Activated T-cell treated with anti-CD3 and anti-CD28 coated beads, Interleukin-2, amount 50 U/mL, for 24 hours (primary cell): ENCODE results near the gene DRC7.
A peak's percentile ranks its signal among the peaks of the same experiment; 100 is the strongest.

ENCODE experiments used
- DNase-seq: peaks from one replicate; pipeline ENCODE4 v3.0.0-alpha.2; 2020
- H3K27ac Mint-ChIP-seq: 2 replicates; pipeline ENCODE4 v1.8.0; 2020; ENCODE audit warnings: mild to moderate bottlenecking, mixed read lengths
- H3K27me3 Mint-ChIP-seq: 2 replicates; pipeline ENCODE4 v1.8.0; 2020; ENCODE audit warnings: mixed read lengths
- H3K36me3 Mint-ChIP-seq: 2 replicates; pipeline ENCODE4 v1.8.0; 2020; ENCODE audit warnings: low read depth, mixed read lengths
- H3K4me1 Mint-ChIP-seq: 2 replicates; pipeline ENCODE4 v1.8.0; 2020; ENCODE audit warnings: low read depth, mixed read lengths
- H3K4me3 Mint-ChIP-seq: 2 replicates; pipeline ENCODE4 v1.8.0; 2020; ENCODE audit warnings: mild to moderate bottlenecking, moderate library complexity, mixed read lengths
- H3K9me3 Mint-ChIP-seq: 2 replicates; pipeline ENCODE4 v1.8.0; 2020; ENCODE audit warnings: mixed read lengths

Gene DRC7

DNA sequence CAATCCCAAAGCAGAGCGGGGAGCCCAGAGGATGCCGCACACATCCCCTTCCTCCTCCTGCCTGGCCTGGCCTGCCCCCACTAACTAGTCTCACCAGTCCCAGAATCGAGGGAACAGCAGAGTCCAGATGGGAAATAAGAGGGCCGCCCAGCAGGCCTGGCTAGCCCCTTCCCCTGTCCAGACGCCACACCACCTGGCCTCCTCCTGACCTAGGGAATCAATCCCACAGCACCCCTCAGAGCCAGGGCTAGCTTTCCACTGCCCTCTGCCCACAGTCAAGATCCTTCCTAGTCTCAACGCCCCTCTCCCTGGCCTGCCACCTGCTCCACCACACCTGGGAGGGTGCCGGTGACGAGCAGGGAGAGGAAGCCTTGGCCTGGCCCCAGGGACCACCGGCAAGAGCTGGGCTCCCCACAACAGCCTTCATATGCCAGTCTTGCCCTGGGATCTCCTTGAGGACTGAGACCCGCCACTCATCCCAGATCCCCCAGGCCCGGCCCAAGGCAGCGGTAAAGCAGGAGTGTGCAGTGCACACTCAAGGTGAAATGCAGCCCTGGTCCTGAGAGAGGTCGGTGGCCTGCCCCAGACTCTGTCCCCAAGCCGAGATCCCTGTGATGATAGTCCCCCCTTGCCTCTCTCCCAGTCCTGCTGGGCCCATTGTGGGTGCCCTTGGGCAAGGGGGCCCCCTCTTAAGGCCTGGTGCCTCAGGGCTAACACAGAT is 68.8 kb downstream of the DRC7 start:
- Mint-ChIP-seq H3K4me3 (no peak overlapping the region), H3K27ac (no peak overlapping the region), H3K4me1 (peaks cover 2% of the 10 kb centered on the region)

DNA sequence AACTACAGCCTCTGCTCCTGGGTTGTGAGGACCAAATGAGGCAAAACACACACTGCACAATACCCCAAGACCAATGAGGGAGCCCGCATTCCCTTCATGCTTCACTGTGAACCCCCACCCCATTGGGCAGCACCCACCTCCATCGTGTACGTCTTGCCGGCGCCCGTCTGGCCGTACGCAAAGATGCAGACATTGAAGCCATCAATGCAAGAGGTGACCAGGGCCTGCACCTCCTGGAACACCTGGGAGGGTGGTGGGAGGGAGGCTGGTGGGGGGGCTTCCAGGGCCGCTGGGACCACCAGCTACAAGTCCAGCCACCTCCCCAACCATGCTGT is 69.4 kb downstream of the DRC7 start:
- no peak overlapping the region for H3K4me3 Mint-ChIP-seq
- H3K27me3 Mint-ChIP-seq, result no peaks in the 10 kb centered on the region
- H3K36me3 Mint-ChIP-seq, result no peaks in the 10 kb centered on the region
- no peak overlapping the region for H3K27ac Mint-ChIP-seq
- no peaks in the 10 kb centered on the region for H3K9me3 Mint-ChIP-seq
- DNase-seq, result no peak
- H3K4me1 Mint-ChIP-seq, result no peaks in the 10 kb centered on the region

More for the DNA sequence above, 68.8 kb downstream of the DRC7 start:
- H3K9me3 Mint-ChIP-seq, result no peaks in the 10 kb centered on the region
- no peaks in the 10 kb centered on the region for H3K27me3 Mint-ChIP-seq
- DNase-seq, result no peak
- peaks cover 4% of the 10 kb centered on the region for H3K36me3 Mint-ChIP-seq

DNA sequence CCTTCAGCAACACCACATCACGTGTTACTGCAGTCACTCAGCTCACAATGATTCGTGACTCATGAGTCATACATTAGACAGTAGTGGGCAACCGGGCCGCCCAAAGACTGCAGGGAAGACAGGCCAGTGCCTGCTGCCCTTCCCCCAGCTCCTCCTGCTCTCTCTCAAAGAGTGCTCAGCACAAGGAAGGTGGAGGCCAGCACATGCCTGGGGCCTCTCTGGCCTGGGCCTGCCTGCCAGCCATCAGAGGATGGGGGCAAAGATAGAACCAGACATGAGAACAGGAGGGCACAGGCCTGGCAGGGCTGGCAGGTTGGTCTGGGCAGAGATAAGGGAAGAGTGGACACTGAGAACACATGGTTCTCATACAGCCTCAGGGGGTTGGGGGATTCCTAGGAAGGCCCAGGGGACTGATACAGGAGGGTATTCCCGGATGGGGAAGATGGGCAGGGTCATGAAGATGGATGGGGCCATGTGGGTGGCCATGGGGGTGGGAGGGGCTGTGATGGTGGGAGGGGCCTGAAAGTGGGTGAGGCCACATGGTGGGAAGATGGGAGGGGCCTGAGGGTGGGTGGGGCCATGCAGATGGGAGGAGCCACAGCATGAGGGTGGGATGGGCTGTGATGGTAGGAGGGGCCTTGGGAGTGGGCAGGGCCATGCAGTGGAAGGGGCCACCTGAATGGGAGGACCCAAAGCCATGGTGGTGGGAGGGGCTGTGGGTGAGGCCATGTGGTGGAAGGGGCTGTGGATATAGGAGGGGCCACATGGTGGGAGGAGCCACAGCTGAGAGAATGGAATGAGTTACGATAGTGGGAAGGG is 69.9 kb downstream of the DRC7 start:
- Mint-ChIP-seq H3K4me3 (no peak overlapping the region), H3K27ac (peak overlapping the region; percentile 10), H3K9me3 (no peaks in the 10 kb centered on the region), H3K4me1 (no peaks in the 10 kb centered on the region), H3K36me3 (no peaks in the 10 kb centered on the region), H3K27me3 (no peaks in the 10 kb centered on the region)
- peak; percentile 49 for DNase-seq

DNA sequence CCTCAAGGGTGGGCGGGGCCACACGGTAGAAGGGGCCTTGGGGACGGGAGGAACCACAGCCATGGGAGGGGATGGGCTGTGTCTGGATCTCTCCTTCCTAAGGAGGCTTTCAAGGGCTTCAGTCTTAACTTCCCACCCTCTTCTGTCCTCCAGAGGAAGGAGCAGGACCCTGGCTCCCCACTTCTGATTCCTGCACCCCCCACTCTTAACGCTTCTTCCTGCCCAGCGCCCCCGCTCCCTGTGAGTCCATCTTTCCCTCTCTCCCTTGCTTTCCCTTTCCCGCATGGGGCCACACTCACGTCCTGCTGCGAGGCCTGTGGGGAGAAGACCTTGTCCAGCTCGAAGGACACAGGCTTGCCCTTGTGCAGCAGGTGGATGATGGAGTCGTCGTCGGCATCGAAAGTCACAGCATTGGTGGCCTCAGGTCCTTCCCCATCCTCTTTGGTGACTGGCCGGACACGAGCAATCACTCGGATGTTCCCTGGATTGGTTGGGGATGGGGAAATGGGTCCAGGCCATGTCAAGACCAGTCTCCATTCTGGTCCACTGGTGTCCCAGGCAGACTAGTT is 70.6 kb downstream of the DRC7 start:
- Mint-ChIP-seq H3K4me3 (no peak overlapping the region), H3K36me3 (no peaks in the 10 kb centered on the region), H3K27me3 (no peaks in the 10 kb centered on the region), H3K4me1 (no peaks in the 10 kb centered on the region), H3K9me3 (no peaks in the 10 kb centered on the region), H3K27ac (no peak overlapping the region)
- DNase-seq, result no peak

DNA sequence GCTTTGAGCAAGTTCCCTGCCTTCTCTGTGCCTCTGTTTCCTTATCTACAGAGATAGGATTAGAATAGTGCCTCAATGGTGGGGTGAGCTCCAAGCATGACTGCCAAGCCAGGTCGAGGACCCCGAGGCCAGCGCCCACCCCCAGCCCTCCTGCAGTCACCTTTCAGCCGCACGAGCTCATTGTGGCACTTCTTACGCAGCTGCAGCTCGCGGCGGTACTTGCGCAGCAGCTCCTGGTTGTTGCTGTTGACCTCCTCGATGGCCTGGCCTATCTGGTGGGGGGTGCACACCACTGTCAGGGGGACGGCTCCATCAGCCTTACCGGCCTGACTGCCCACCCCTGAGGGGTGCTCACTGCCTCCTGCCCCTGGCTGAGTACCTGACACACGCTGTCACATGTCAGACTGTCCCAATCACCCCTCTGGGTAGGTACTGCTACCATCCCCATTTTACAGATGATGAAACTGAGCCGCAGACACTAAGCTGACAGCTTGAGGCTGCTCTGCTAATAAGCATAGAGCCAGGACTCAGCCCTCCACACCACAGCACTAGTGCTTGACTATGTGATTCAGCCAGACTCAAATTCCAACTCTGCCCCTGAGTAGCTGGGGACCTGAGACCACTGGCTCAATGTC is 72.2 kb downstream of the DRC7 start:
- H3K27ac Mint-ChIP-seq, result no peak overlapping the region

DNA sequence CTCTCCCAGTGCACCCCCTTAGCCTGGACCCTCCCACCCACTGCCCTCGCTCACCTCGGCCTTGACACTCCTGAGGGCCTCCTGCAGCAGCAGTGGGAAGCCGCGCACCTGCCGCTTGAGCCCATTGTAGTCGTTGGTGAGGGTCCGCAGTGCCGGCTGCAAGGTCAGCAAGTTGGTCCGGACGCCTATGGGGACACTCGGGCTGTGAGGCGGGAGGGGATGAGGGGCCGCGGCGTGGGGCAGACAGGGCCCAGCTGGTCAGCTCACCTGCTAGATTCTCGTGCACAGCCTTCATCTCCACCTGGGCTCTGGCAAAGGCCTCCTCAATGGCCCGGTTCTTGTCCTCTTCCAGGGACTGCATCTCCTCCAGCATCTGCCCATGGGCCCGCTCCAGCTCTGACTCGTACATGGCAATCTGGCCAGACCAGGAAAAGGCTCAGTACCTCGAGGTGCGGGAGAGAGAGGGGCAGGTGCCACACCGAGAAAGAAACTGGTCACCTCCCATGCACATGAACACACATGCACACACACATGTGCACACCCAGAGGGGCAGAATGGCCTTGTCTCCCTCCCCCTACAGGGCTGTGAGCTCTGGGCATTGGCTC is 75.0 kb downstream of the DRC7 start:
- no peaks in the 10 kb centered on the region for H3K4me1 Mint-ChIP-seq
- DNase-seq, result no peak
- H3K4me3 Mint-ChIP-seq, result no peak overlapping the region

More for the DNA sequence above, 72.2 kb downstream of the DRC7 start:
- Mint-ChIP-seq H3K4me3 (no peak overlapping the region), H3K9me3 (no peaks in the 10 kb centered on the region), H3K4me1 (no peaks in the 10 kb centered on the region), H3K27me3 (no peaks in the 10 kb centered on the region), H3K36me3 (no peaks in the 10 kb centered on the region)
- no peak for DNase-seq

DNA sequence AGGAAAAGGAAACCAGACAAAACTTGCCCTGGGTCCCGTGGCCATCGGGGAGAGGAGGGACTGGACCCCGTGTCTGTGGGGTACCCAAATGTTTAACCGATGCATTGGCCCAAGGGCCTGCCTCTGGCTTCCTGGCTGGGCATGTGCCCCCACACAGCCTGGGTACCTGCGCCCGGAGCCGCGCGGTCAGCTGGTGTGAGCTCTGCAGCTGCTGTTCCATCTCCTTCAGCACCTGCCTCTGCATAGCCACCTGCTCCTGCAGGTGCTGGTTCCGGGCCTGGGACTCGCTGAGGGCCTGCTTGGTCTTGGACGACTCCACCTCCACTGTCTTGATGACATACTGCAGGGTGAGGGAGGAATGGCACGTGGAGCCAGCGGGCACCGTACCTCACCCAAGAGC is 75.8 kb downstream of the DRC7 start:
- Mint-ChIP-seq H3K27ac (no peak overlapping the region), H3K36me3 (no peaks in the 10 kb centered on the region), H3K4me3 (no peak overlapping the region), H3K4me1 (no peaks in the 10 kb centered on the region), H3K27me3 (no peaks in the 10 kb centered on the region), H3K9me3 (no peaks in the 10 kb centered on the region)
- DNase-seq, result no peak

More for the DNA sequence above, 75.0 kb downstream of the DRC7 start:
- Mint-ChIP-seq H3K9me3 (no peaks in the 10 kb centered on the region), H3K27ac (no peak overlapping the region), H3K27me3 (no peaks in the 10 kb centered on the region), H3K36me3 (no peaks in the 10 kb centered on the region)

DNA sequence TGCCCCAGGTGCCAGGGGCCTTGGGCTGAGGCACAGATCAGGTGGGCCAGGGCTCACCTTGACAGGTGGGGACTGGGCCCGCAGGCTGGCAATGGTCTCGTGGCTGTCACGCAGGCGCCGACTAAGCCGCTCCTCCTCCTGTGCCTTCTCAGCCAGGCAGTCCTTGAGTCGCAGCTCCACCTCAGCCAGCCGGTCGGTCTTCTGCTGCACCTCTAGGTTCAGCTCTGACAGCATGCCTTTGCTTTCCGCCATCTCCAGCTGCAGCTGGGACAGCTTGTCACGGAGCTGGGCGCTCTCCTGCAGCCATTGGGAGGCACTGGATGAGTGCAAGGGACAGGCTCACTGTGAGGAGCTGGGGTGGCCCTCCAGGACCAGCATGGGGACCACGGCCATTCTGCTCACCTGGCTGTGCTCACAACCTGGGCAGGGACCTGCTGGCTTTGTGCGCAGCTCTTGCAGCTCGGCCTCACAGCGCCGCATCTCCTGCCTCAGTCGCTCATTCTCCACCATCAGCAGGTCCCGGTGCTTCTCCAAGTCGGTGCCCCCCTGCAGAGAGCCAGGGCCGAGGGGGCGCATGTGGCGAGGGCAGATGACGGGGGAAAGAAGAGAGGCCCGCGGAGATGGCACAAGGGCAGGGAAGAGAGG is 76.7 kb downstream of the DRC7 start:
- no peak overlapping the region for H3K4me3 Mint-ChIP-seq
- no peaks in the 10 kb centered on the region for H3K36me3 Mint-ChIP-seq
- H3K27me3 Mint-ChIP-seq, result no peaks in the 10 kb centered on the region
- no peaks in the 10 kb centered on the region for H3K9me3 Mint-ChIP-seq
- H3K4me1 Mint-ChIP-seq, result no peaks in the 10 kb centered on the region
- H3K27ac Mint-ChIP-seq, result no peak overlapping the region
- no peak for DNase-seq

DNA sequence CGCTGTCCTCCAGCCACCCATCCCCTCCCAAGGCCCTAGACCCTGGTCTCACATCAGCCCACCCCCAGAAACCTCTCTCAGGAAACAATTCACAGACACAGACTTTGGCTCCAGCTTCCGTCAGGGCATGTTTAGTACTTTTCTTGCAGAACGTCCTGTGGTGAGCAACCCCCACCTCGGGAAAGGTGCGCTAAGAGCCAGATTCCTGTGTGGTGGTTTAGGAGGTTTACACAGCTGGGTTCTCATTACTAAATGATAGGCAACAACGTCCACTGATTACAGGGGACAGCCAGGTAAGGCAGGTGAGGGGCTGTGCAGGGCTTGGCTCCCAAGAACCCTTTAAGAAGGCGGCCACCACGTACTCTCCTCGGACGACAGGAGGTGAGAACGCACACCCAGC is 78.4 kb downstream of the DRC7 start:
- Mint-ChIP-seq H3K27me3 (no peaks in the 10 kb centered on the region), H3K9me3 (no peaks in the 10 kb centered on the region), H3K4me1 (no peaks in the 10 kb centered on the region), H3K4me3 (no peak overlapping the region), H3K36me3 (no peaks in the 10 kb centered on the region), H3K27ac (no peak overlapping the region)
- no peak for DNase-seq

DNA sequence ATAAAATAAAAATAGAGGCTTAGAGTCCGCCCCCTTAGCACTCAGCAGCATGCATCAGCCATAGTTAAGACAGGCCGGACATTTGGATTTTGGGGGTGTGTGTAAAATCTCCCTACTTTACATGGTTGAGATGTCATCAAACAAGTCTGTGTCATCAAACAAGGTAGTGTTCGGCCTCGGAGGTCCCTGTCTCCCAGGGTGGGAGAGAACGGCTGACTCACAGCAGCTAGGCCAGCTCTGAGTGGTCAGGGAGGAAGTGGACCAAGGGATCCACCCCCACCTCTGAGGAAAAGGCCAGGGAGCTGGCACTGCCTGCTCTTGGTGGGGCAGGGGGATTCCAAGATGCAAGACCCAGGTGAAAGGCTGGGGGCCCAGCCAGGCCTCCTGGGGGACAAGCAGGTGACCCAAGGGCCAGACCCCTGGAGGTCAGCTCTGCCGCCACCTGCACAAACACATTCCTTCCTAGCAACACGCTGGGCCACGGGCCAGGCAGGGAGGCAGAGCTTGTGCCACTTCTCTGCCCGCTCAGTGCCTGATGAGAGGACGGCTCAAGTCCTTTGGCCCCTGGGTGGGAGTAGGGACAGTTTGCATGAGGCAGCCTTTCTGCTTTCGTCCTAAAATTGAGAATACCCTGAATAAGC is 79.2 kb downstream of the DRC7 start:
- no peaks in the 10 kb centered on the region for H3K36me3 Mint-ChIP-seq
- no peak for DNase-seq

DNA sequence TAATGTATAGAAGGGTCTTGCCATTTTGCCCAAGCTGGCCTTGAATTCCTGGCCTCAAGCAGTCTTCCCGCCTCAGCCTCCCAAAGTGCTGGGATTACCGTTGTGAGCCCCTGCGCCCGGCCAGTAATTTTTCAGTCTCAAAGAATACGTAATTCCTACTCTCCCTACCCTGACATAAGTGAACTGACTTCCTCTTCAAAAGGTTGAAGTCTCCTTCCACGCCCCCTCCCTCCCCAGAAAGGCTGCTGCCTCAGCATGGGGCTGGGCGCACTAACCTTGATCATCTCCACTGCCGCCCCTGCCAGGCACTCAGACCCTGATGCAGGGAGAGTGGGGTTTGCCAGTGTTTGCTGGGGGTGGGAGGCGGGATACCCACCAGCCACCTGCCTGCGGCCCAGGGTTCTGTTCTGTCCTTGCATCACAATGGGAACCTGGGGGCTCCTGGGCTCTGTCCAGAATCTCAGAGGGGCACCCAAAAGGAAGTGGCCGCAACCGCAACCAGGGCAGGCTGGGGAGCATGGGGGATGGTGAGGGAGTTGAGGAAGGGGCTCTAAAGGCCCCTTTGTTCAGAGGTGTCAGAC is 80.2 kb downstream of the DRC7 start:
- no peaks in the 10 kb centered on the region for H3K9me3 Mint-ChIP-seq
- H3K4me1 Mint-ChIP-seq, result peaks cover 2% of the 10 kb centered on the region
- no peaks in the 10 kb centered on the region for H3K27me3 Mint-ChIP-seq
- no peak overlapping the region for H3K27ac Mint-ChIP-seq
- no peak for DNase-seq
- no peaks in the 10 kb centered on the region for H3K36me3 Mint-ChIP-seq
- no peak overlapping the region for H3K4me3 Mint-ChIP-seq

More for the DNA sequence above, 79.2 kb downstream of the DRC7 start:
- H3K4me3 Mint-ChIP-seq, result no peak overlapping the region
- no peaks in the 10 kb centered on the region for H3K27me3 Mint-ChIP-seq
- no peaks in the 10 kb centered on the region for H3K4me1 Mint-ChIP-seq
- H3K9me3 Mint-ChIP-seq, result no peaks in the 10 kb centered on the region
- H3K27ac Mint-ChIP-seq, result no peak overlapping the region

DNA sequence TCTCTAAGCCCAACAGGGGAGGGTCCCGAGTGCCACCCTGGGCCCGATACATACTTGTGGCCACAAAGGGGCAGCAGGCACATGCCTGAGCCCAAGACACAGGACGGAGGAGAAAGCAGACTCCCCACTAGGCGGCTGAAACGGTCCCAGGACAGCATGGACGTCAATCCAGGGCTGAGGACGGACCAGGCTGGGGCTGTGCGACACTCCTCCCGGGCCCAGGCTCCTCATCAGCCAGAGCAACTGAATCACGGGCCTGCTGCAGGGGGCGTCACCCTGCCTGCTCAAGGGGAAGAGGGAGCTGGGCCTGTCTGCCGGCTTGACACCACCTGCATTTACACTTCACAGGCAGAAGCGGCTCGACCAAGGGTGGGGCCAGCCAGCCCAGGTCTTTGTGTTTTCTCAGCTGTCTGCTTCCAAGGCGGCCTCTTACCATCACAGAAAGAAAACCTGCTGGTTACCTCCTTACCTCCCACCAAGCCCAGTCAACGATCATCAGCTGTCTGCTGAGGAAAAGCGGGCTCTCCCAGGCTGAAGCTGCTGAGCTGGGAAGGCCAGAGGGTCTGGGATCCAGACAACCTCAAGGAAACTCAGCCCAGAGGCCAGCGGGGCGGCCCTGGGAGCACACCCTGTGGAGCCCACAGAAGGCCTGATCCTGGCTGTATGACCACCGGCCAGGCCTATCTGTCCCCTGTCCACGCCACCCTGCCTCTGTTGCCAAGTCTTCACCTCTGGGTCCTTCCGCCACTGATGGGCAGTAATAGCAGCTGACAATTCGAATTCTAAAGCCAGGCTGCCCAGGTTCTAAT is 81.3 kb downstream of the DRC7 start:
- Mint-ChIP-seq H3K4me1 (peaks cover 2% of the 10 kb centered on the region), H3K9me3 (no peaks in the 10 kb centered on the region), H3K36me3 (no peaks in the 10 kb centered on the region), H3K27ac (no peak overlapping the region), H3K27me3 (no peaks in the 10 kb centered on the region), H3K4me3 (no peak overlapping the region)
- no peak for DNase-seq

DNA sequence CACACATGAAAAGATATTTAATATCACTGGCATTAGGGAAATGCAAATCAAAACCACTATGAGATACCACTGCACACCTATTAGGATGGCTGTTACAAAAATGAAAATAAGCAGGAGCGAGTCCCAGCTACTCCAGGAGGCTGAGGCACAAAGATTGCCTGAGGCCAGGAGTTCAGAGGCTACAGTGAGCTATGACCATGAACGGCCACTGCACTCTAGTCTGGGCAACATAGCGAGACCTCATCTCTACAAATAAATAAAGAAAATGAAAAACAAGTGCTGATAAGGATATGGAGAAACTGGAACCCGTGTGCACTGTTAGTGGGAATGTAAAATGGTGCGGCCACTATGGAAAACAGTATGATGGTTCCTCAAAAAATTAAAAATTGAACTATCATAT is 84.1 kb downstream of the DRC7 start:
- Mint-ChIP-seq H3K9me3 (no peaks in the 10 kb centered on the region), H3K27ac (no peak overlapping the region), H3K4me3 (no peak overlapping the region), H3K27me3 (no peaks in the 10 kb centered on the region), H3K4me1 (peaks cover 2% of the 10 kb centered on the region), H3K36me3 (no peaks in the 10 kb centered on the region)
- DNase-seq, result no peak
